22Rv1 (cell line): ENCODE data around the gene DENND5A.
A peak's percentile ranks its signal among the peaks of the same experiment; 100 is the strongest.
"Not testable (repeated sequence)": the region's sequence is repeated elsewhere in the genome, so short reads cannot be mapped to it uniquely, and the experiment has no call there.

ENCODE experiments used
- H3K27ac ChIP-seq: fragments of 450-650 bp; 2 replicates; pipeline ENCODE4 v1.5.1; 2017
- CTCF ChIP-seq: fragments of 450-650 bp; IDR thresholded peaks from 2 replicates; pipeline ENCODE4 v1.5.1; 2017; ENCODE audit warnings: mild to moderate bottlenecking
- ZFX ChIP-seq: fragments of 450-650 bp; IDR thresholded peaks from 2 replicates; pipeline ENCODE4 v1.6.1; 2017; ENCODE audit warnings: antibody characterized with exemption, borderline replicate concordance

The DENND5A gene

GRCh38 chr11:9120664-9121468 is 144.3 kb downstream of the DENND5A start:
- TF ChIP-seq ZFX (no peak), CTCF (peak; percentile 63)
- H3K27ac ChIP-seq: no peak overlapping the region

- TF ChIP-seq ZFX (no peak), CTCF (no peak)
- H3K27ac ChIP-seq: no peak overlapping the region
Observed at GRCh38 chr11:9118277-9118676, 146.9 kb downstream of the DENND5A start.

GRCh38 chr11:9112075-9112474 is 153.1 kb downstream of the DENND5A start:
- TF ChIP-seq CTCF (no peak), ZFX (no peak)
- H3K27ac ChIP-seq: no peak overlapping the region

GRCh38 chr11:9109858-9110731 is 155.1 kb downstream of the DENND5A start:
- TF ChIP-seq ZFX: no peak
- TF ChIP-seq CTCF: no peak
- no peak overlapping the region for H3K27ac ChIP-seq

- TF ChIP-seq ZFX (no peak), CTCF (no peak)
- no peak overlapping the region for H3K27ac ChIP-seq
Observed at GRCh38 chr11:9104580-9104979, 160.6 kb downstream of the DENND5A start.

GRCh38 chr11:9103542-9104276 is 161.4 kb downstream of the DENND5A start:
- peak overlapping the region; percentile 59 for H3K27ac ChIP-seq
- TF ChIP-seq ZFX: no peak
- TF ChIP-seq CTCF: no peak

GRCh38 chr11:9099617-9100016 is 165.5 kb downstream of the DENND5A start:
- TF ChIP-seq CTCF: no peak
- TF ChIP-seq ZFX: no peak
- no peak overlapping the region for H3K27ac ChIP-seq

GRCh38 chr11:9098455-9098854 is 166.7 kb downstream of the DENND5A start:
- not testable (repeated sequence) for H3K27ac ChIP-seq

GRCh38 chr11:9097186-9097943 is 167.8 kb downstream of the DENND5A start:
- peak overlapping the region; percentile 54 for H3K27ac ChIP-seq
